HS-27A (cell line): Measurements from ENCODE around the gene SAMD4B.

Experiments used
- DNase-seq: peaks from one replicate; pipeline ENCODE4 v3.0.0-alpha.2; 2012; ENCODE audit warnings: low read depth, missing footprints

The SAMD4B gene

DNA sequence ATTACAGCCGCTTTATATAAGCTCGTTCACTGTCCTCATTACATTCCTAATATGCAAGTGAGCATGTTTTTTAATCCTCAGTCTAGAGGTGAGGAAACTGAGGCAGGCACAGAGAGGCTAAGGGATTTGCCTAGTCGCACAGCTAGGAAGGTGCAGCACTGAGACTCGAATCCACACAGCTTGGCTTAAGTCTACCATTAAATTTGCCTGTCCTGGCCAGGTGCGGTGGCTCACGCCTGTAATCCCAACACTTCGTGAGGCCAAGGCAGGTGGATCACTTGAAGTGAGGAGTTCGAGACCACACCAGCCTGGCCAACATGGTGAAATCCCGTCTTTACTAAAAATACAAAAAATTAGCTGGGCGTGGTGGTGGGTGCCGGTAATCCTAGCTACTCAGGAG, 85.5 kb downstream of the SAMD4B start:
- no peak for DNase-seq

DNA sequence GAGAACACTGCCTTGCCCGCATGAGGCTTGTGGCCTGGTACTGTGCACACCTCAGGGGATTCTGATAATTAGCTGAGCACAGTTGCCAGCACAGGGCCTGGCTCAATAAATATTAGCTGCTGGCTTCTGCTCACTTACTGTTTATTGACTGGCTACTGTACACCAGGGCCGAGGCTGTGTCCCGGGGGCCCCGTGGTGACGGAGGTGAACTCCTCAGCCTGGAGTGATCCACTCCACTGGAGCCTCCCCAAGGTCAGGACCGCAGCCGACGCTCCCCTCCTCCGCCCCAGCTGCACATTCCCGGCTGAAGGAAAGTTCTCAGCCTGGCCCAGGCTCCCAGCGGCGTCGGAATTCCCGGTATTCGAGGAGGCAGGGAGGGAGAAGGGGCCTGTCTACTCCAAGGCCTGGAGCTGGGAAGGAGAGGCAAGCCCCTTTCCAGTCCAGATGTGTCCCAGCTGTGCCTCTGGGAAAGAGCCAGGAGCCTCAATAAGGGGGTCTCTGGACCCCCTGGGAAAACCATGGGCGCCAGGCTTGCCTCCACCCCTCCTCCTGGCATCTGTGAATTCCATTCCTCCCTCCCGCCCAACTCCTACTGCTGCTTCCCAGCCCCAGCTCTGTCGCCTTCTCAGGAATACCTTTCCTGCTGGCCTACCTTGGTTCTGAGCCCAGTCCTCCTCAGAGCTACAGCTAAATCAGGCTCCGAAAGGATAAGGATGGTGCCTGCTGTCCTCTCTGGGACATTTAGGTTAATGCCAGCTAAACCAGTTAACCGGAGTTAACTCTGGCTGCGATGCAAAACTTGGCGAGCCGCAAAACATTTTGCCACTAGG, 86.3 kb downstream of the SAMD4B start:
- no peak for DNase-seq

DNA sequence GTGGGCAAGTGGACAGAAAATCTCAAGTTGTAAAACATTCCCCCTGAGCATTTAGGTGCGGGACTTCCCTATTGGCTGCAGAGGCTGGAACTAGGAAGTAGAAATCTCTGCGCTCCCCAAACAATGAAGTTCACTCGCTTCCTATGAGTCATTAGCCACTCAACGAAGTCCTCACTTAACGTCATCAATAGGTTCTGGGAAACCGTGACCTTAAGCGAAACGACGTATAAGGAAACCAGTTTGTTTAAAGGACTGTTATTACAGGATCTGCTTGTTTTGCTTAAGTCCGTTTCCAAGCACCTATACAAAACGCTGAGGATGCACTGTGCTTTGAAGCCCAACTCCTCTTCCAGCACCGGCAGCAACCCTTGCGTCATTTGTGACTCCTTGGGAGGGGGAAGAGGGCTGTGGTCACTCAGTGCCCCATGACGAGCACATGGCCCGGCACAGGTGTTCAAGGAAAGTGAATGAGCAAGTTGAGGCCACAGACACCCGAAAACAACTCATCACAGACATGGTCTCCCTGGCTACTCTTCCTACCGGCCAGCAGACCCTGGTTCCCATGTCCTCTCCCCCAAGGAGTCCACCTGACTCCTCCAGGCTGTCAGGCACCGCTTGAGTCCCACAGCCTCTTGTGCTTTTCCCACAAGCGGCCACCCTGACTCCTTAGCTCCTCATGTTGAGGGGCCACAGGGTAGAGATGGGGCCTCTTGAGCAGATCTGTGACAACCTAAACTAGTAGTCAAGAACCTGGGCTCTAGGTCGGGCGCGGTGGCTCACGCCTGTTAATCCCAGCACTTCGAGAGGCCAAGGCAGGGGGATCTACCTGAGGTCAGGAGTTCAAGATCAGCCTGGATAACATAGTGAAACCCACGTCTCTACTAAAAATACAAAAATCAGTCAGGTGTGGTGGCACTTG, 88.7 kb downstream of the SAMD4B start:
- DNase-seq, result no peak

DNA sequence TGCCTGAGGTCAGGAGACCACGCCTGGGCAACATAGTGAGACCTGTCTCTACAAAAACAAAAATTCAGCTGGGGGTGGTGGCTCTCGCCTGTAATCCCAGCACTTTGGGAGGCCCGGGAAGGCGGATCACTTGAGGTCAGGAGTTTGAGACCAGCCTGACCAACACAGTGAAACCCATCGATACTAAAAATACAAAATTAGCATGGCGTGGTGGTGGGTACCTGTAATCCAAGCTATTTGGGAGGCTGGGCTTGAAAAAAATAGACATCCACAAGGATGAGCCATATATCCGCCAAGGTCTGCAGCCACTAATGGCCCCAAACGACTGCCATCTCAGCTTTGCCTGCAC, 90.4 kb downstream of the SAMD4B start:
- no peak for DNase-seq

DNA sequence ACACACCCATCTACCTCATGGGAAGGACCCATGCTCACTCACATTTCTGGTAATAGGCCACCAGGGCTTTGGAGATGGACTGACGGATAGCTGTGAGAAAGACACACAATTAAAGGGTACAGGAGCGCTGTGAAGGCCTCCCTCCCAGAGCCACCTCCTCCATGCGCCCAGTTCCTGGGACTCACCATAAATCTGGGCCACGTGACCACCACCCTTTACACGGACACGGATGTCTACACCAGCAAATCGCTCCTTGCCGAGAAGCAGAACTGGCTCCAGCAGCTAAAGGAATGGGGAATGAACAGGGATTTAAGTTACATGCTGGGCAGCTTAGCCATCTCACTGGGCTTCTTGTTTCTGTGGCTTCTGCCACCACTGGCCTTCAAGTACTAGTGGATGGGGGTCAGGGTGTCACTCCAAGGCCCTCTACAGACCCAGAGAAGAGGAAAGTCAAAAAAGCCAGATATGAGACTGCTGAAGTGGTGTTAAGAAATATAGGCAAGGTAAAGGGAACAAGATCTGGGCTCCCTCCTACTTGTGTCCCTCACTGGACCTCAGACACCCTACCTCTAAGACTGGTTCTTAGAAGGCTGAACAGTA, 91.4 kb downstream of the SAMD4B start:
- DNase-seq, result no peak

DNA sequence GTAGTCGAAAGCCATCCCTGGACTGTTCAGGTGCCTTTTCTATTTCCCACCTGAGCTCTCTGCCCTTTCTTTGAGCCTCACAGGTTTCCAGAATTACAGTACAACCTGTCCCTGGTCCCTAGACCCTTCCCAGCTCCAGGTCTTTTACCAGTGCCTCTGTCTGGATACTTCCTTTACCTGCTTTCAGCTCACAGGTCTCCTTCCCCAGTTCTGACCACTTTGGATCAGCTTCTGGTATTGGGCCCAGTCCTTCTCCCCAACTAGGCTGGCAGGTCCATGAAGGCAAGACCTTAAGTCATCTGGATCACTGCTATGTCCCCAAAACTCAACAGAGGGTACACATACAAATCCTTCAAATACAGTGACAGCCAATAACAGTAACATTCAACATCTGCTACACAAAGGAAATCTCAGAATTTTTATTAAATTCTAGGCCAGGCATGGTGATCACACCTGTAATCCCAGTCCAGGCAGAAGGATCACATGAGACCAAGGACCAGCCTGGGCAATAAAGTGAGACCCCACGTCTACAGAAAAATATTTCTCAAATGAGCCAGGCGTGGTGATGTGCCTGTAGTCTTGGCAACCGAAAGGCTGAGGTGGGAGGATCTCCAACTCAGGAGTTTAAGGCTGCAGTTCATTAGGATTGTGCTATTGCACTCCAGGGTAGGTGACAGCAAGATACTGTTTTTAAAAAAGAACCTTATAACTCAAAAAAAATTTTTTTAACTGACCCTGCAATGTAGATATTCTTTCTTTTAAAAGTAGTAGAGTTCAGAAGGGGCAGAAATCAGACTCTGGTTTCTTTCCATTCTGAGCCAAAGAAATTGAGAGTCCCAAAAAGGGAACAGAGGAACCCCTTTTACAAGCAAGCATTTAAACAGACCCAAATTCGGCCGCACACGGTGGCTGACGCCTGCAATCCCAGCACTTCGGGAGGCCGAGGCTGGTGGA, 92.2 kb downstream of the SAMD4B start:
- no peak for DNase-seq
